ENCODE results near the gene DHRS1.
A peak's percentile ranks its signal among the peaks of the same experiment; 100 is the strongest.
"Not testable (repeated sequence)": the region's sequence is repeated elsewhere in the genome, so short reads cannot be mapped to it uniquely, and the experiment has no call there.

Gene DHRS1

DNA sequence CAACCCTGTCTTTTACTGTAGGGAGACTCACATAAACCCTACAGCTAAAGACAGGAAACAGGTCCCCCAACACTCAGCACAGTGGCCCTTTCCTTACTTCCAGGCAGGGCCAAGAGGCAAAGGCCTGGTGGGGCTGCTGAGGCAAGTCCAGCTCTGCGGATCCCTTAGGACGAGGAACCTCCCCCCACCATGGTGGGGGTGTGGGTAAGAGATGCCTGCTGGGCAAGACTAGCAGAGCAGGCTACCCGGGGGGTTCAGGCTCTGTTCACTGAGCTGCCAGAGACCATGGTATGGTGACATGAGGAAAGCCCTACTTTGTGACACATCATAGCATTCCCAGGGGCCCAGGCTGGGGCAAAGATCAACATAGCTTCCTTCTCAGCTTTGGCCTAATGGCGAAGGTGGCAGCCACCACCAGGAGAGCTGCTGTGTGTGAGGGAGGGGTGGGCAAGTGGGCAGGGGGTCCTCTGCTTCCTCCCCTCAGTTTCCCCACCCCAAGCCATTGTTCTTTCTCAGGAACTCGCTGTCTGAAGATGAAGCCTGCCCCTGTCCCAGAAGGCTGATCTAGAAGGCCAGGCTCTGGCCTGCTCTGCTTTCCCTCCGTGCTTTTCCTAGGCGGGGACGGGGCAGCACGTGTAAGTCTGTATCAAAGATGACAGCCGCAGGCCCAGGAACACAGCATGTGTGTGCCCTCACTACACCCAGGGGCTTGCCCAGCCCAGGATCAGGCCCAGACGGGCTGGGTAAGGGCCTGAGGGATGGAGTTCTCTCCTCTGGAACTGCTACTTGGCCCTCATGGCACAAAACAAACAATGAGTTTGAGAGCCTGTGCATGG, 47.1 kb downstream of the DHRS1 start:
- Histone ChIP-seq H3K4me3 (ENCODE audit: low read length) (no peak overlapping the region), H3K9ac (ENCODE audit: low read length) (no peak overlapping the region), H3K27me3 (ENCODE audit: control insufficient read depth, insufficient read depth, low read length) (no peaks in the 10 kb centered on the region), H3K4me1 (ENCODE audit: control insufficient read depth, insufficient read depth, low read length) (no peaks in the 10 kb centered on the region), H3K9me3 (ENCODE audit: control insufficient read depth, low read length) (no peaks in the 10 kb centered on the region), H3K36me3 (ENCODE audit: control insufficient read depth, insufficient read depth, low read length) (no peaks in the 10 kb centered on the region)

DNA sequence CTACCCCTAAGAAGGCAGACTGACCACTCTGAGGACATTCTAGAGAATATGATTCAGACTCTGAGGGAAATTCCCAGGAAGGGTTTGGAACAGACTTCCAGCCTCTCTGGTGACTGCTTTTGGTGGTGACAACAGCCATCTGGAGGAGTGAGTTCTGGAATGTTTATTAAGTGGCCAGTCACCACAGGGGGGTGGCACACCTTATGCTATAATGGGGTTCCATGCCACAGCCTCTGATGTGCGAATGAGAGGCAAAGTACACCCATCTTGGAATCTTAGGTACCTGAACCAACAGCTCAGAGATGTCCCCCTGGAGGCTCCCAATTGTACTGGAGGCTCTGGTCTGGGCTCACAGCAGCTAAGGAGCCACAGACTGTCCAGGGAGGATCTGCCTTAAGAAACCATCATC, 47.7 kb downstream of the DHRS1 start:
- Histone ChIP-seq H3K9ac (ENCODE audit: low read length) (no peak overlapping the region), H3K27me3 (ENCODE audit: control insufficient read depth, insufficient read depth, low read length) (no peaks in the 10 kb centered on the region), H3K9me3 (ENCODE audit: control insufficient read depth, low read length) (no peaks in the 10 kb centered on the region), H3K4me1 (ENCODE audit: control insufficient read depth, insufficient read depth, low read length) (no peaks in the 10 kb centered on the region), H3K36me3 (ENCODE audit: control insufficient read depth, insufficient read depth, low read length) (no peaks in the 10 kb centered on the region), H3K4me3 (ENCODE audit: low read length) (no peak overlapping the region)

DNA sequence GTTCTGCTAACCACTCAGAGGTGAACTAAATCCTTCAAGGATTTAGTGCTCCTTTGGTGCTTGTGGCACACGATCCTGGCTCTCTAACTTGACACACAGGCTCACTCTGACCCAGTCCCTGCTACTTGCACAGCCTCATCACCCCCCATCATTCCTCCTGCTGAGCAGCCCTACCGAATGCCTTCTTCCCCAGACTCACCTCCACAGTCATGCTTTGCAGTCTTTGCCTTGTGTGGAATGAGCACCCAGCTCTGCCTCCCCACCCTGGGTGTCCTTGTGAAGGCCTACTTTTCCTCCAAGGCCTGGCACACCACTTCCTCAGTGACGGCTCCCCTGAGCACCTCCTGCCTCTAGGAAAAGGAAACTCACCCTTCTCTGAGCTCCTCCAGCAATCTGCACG, 49.2 kb downstream of the DHRS1 start:
- H3K36me3 ChIP-seq (ENCODE audit: control insufficient read depth, insufficient read depth, low read length): no peaks in the 10 kb centered on the region
- H3K27me3 ChIP-seq (ENCODE audit: control insufficient read depth, insufficient read depth, low read length): no peaks in the 10 kb centered on the region
- H3K9me3 ChIP-seq (ENCODE audit: control insufficient read depth, low read length): no peaks in the 10 kb centered on the region
- H3K4me3 ChIP-seq (ENCODE audit: low read length): no peak overlapping the region
- peaks cover 4% of the 10 kb centered on the region for H3K4me1 ChIP-seq (ENCODE audit: control insufficient read depth, insufficient read depth, low read length)
- H3K9ac ChIP-seq (ENCODE audit: low read length): no peak overlapping the region

DNA sequence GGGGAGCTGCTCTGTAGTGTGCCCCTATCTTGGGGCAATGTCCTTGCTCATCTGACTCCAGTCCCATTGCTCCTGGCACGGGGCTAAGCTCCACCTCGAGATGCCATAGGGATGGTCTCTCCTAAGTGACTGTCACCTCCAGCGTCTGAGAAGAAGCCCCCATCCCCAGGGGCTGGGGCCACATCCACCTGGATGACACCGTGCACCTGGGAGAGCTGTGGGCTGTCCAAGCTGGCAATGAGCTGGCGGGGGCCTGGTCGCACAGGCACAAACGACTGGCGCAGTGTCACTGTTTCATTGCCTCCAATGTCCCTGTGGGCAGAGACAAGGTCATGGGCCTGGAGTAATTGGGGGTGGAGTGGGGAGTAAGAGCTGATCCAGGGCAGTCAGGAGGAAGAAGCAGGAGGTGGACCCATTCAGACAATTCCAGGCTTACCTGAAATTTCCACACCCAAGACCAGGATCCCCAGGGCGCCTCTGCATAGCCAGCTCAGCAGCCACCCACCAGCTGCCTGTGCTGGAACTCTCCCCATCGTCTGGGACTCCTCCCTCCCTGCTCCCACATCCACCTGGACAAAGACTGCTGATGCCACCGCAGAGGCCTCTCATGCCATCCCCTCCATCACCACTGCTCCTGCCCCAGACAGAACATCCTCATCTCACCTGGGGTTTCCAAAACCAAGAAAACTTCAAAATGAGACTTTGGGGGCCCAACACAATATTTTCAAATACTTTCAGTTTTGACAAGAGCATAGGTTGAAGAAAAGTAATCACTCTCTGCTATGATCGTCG, 50.2 kb downstream of the DHRS1 start:
- no peak overlapping the region for H3K4me3 ChIP-seq (ENCODE audit: low read length)
- no peaks in the 10 kb centered on the region for H3K27me3 ChIP-seq (ENCODE audit: control insufficient read depth, insufficient read depth, low read length)
- H3K4me1 ChIP-seq (ENCODE audit: control insufficient read depth, insufficient read depth, low read length): peaks cover 4% of the 10 kb centered on the region
- no peak overlapping the region for H3K9ac ChIP-seq (ENCODE audit: low read length)
- H3K9me3 ChIP-seq (ENCODE audit: control insufficient read depth, low read length): no peaks in the 10 kb centered on the region
- no peaks in the 10 kb centered on the region for H3K36me3 ChIP-seq (ENCODE audit: control insufficient read depth, insufficient read depth, low read length)

DNA sequence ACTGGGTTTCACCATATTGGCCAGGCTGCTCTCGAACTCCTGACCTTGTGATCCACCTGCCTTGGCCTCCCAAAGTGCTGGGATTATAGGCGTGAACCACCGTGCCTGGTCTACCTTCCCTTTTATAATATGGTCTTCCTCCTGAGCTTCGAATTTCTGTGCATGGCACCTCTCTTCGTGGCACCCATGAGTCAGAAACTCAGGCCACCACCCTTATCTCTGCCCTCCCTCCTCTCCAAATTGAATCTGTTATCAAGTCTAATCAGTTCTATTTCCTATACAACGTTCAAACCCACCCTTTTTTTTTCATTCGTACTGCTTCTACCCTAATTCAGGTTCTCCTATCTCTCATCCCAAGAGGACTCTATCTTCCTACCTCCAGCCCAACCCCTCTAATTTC, 52.2 kb downstream of the DHRS1 start:
- H3K9me3 ChIP-seq (ENCODE audit: control insufficient read depth, low read length): no peaks in the 10 kb centered on the region
- H3K4me3 ChIP-seq (ENCODE audit: low read length): no peak overlapping the region
- no peaks in the 10 kb centered on the region for H3K27me3 ChIP-seq (ENCODE audit: control insufficient read depth, insufficient read depth, low read length)
- no peak overlapping the region for H3K9ac ChIP-seq (ENCODE audit: low read length)
- no peaks in the 10 kb centered on the region for H3K36me3 ChIP-seq (ENCODE audit: control insufficient read depth, insufficient read depth, low read length)
- H3K4me1 ChIP-seq (ENCODE audit: control insufficient read depth, insufficient read depth, low read length): peaks cover 13% of the 10 kb centered on the region

DNA sequence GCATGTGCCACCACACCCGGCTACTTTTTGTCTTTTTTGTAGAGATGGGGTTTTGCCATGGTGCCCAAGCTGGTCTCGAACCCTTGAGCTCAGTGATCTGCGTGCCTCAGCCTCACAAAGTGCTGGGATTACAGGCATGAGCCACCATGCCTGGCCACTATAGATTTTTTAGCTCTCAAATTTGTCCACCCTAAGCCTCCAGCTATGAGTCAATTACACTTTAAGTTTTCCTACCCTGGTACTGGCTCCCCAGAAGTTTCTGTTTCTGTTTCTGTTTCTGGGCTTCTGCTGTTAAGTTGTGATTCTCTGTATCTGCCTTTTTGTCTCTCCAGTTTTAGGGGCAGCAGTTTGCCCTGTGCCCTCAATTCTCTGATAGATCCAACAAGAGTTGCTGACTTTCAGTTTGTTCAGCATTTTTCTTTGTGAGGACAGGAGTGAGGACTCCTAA, 52.8 kb downstream of the DHRS1 start:
- Histone ChIP-seq H3K36me3 (ENCODE audit: control insufficient read depth, insufficient read depth, low read length) (no peaks in the 10 kb centered on the region), H3K27me3 (ENCODE audit: control insufficient read depth, insufficient read depth, low read length) (no peaks in the 10 kb centered on the region), H3K9ac (ENCODE audit: low read length) (peak overlapping the region; percentile 2), H3K4me1 (ENCODE audit: control insufficient read depth, insufficient read depth, low read length) (peaks cover 14% of the 10 kb centered on the region), H3K9me3 (ENCODE audit: control insufficient read depth, low read length) (no peaks in the 10 kb centered on the region), H3K4me3 (ENCODE audit: low read length) (no peak overlapping the region)

DNA sequence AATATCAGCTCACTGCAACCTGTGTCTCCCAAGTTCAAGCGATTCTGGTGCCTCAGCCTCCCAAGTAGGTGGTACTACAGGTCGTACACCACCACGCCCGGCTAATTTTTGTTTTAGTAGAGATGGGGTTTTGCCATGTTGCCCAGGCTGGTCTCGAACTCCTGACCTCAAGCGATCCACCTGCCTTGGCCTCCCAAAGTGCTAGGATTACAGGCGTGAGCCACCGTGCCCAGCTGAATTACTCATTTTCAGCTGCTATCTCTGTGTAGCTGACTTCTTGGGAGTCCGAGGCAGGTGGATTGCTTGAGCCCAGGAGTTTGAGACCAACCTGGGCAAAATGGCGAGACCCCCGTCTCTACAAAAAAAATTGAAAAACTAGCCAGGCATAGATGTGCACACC, 54.2 kb downstream of the DHRS1 start:
- peaks cover 25% of the 10 kb centered on the region for H3K4me1 ChIP-seq (ENCODE audit: control insufficient read depth, insufficient read depth, low read length)
- H3K4me3 ChIP-seq (ENCODE audit: low read length); H3K27me3 ChIP-seq (ENCODE audit: control insufficient read depth, insufficient read depth, low read length); H3K9me3 ChIP-seq (ENCODE audit: control insufficient read depth, low read length); H3K9ac ChIP-seq (ENCODE audit: low read length); H3K36me3 ChIP-seq (ENCODE audit: control insufficient read depth, insufficient read depth, low read length): not testable (repeated sequence)

DNA sequence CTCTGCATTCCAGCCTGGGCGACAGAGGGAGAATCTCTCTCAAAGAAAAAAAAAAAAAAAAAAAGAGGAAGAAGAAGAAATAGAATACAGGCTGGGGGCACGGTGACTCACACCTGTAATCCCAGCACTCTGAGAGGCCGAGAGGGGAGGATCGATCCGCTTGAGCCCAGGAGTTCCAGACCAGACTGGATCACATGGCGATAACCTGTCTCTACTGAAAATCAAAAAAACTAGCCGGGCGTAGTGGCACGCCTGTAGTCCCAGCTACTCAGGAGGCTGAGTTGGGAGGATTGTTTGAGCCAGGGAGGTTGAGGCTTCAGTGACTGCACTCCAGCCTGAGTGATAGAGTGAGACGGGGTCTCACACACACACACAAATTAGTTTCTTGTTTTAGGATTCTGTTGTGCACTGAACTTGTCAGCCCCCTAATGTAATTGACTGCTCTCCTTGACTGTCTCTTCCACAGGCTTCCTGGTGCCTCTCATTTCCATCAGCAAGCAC, 56.2 kb downstream of the DHRS1 start:
- peak overlapping the region; percentile 97 for H3K9ac ChIP-seq (ENCODE audit: low read length)
- H3K4me3 ChIP-seq (ENCODE audit: low read length): peak overlapping the region; percentile 96

DNA sequence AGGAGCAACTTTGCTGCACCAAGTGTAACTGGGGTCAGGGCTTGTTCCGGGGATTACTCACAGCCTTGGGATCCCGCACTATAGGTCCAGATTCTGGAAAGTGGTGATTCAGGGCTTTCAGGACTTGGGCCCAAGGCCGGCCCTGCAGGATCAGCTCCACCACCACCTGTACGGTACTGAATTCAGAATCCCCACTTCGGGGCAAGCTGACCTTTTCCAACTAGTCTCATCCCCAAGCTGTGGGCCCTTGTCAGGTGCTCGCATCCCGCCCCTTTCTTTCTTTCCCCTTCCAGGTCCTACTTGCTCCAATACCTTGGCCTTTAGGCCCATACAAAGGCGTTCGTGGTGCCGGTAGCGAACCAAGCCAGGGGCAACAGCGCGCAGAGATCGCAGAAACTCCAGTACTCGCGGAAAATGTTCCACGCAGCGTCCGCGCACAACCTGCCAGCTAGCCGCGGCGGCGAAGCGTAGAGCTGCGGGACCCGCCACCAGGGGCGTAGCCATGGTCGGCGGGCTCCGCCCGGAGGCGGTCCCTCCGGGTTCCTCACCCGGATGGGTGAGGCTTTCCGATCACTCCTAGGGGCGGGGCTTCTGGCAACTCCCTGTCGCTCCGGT, 57.6 kb downstream of the DHRS1 start:
- H3K4me1 ChIP-seq (ENCODE audit: control insufficient read depth, insufficient read depth, low read length): peaks cover 30% of the 10 kb centered on the region
- peak overlapping the region; percentile 97 for H3K9ac ChIP-seq (ENCODE audit: low read length)
- H3K9me3 ChIP-seq (ENCODE audit: control insufficient read depth, low read length): no peaks in the 10 kb centered on the region
- no peaks in the 10 kb centered on the region for H3K27me3 ChIP-seq (ENCODE audit: control insufficient read depth, insufficient read depth, low read length)
- peaks cover 6% of the 10 kb centered on the region for H3K36me3 ChIP-seq (ENCODE audit: control insufficient read depth, insufficient read depth, low read length)
- H3K4me3 ChIP-seq (ENCODE audit: low read length): peak overlapping the region; percentile 96

More for the DNA sequence above, 56.2 kb downstream of the DHRS1 start:
- Histone ChIP-seq H3K4me1 (ENCODE audit: control insufficient read depth, insufficient read depth, low read length) (peaks cover 30% of the 10 kb centered on the region), H3K36me3 (ENCODE audit: control insufficient read depth, insufficient read depth, low read length) (peaks cover 6% of the 10 kb centered on the region), H3K9me3 (ENCODE audit: control insufficient read depth, low read length) (no peaks in the 10 kb centered on the region), H3K27me3 (ENCODE audit: control insufficient read depth, insufficient read depth, low read length) (no peaks in the 10 kb centered on the region)
